ENCODE results near the gene SLC66A2. TPM values are rescaled to one million over a fixed set of nuclear protein-coding genes. Genes with fewer than 3 reads are reported as not detected.

The SLC66A2 gene
- 37.2 and 39.0 TPM in 2 replicates for total RNA-seq

GRCh38 chr18:79951545-79952455, at the start of gene SLC66A2:
Gene SLC66A2, minus strand, starts transcription at chr18:79951653. Its CDS starts 727 bp downstream, at chr18:79950926.

GRCh38 chr18:79988451-79989194, 37.2 kb upstream of the SLC66A2 start, which contains the start of gene TXNL4A:
Gene TXNL4A, minus strand, starts transcription at chr18:79988563. Its CDS starts 171 bp downstream, at chr18:79988392.

GRCh38 chr18:79964330-79965118, 13.1 kb upstream of the SLC66A2 start, which contains the start of gene HSBP1L1:
Gene HSBP1L1, plus strand, starts transcription at chr18:79964643. Its CDS starts 93 bp downstream, at chr18:79964736.

Other genes with a start within 250 kb of the SLC66A2 start
- gene KCNG2, start 153.7 kb downstream of the SLC66A2 start, total RNA-seq = not detected in 2 replicates
- gene HSBP1L1, start 13.0 kb upstream of the SLC66A2 start, total RNA-seq = 2.0 and 2.2 TPM in 2 replicates
- gene TXNL4A, start 36.9 kb upstream of the SLC66A2 start, total RNA-seq = 79.0 and 88.0 TPM in 2 replicates
- 33.3 and 34.3 TPM in 2 replicates for gene RBFA, start 82.8 kb upstream of the SLC66A2 start, total RNA-seq
- gene ADNP2, start 157.6 kb upstream of the SLC66A2 start, total RNA-seq = 11.4 and 12.6 TPM in 2 replicates